Mucosa of rectum (tissue), 2 donors: ENCODE measurements around the gene SCLT1.

Experiments
- H3K27ac ChIP-seq, 2 donors: one replicate each; pipeline ENCODE4 v1.7.0; 2013; ENCODE audit warnings: inconsistent platforms in 2 of 2, low read depth in 2 of 2, low read length in 2 of 2
- H3K27me3 ChIP-seq, 2 donors: one replicate each; pipeline ENCODE4 v1.7.0; 2013; ENCODE audit warnings: low read length in 2 of 2; ENCODE audit not compliant: control insufficient read depth in 2 of 2, insufficient read depth in 2 of 2
- H3K36me3 ChIP-seq, 2 donors: one replicate each; pipeline ENCODE4 v1.7.0; 2013; ENCODE audit warnings: low read length in 2 of 2; ENCODE audit not compliant: control insufficient read depth in 2 of 2, insufficient read depth in 2 of 2
- H3K4me1 ChIP-seq, 2 donors: one replicate each; pipeline ENCODE4 v1.7.0; 2013; ENCODE audit warnings: low read length in 2 of 2, mild to moderate bottlenecking in 1 of 2; ENCODE audit not compliant: control insufficient read depth in 2 of 2, insufficient read depth in 2 of 2
- H3K4me3 ChIP-seq, 2 donors: one replicate each; pipeline ENCODE4 v1.7.0; 2013; ENCODE audit warnings: low read length in 2 of 2
- H3K9ac ChIP-seq, 2 donors: one replicate each; pipeline ENCODE4 v1.7.0; 2013; ENCODE audit warnings: low read length in 2 of 2, low read depth in 1 of 2, mild to moderate bottlenecking in 1 of 2
- H3K9me3 ChIP-seq, 2 donors: one replicate each; pipeline ENCODE4 v1.7.0; 2013; ENCODE audit warnings: low read length in 2 of 2; ENCODE audit not compliant: control insufficient read depth in 2 of 2
- donor health status: healthy.
- donor health status: Normal muscosa, but diverticular disease.

SCLT1 gene

DNA sequence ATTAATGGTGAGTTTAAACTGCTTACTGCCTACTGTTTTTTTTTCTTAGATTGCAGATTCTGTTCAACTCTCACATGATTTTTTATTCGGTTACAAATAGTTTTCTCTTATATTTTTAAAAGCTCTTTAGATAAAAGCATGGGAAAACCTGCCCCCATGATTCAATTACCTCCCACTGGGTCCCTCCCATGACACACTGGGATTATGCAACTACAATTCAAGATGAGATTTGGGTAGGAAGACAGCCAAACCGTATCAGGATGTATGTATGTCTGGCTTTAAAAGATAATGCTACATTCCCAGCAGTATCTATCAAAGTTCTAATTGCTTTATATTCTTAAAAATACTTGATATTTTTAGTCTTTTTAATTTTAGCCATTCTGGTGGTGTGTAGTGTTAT lies 152.4 kb downstream of the SCLT1 start:
- no peaks in the 10 kb centered on the region for H3K27me3 ChIP-seq
- no peak overlapping the region for H3K27ac ChIP-seq
- peaks cover 3 to 7% of the 10 kb centered on the region in 2 donors for H3K36me3 ChIP-seq
- no peak overlapping the region for H3K4me3 ChIP-seq
- no peaks in the 10 kb centered on the region for H3K4me1 ChIP-seq
- H3K9me3 ChIP-seq = no peaks in the 10 kb centered on the region
- no peak overlapping the region for H3K9ac ChIP-seq

- Histone ChIP-seq H3K9ac (no peak overlapping the region), H3K36me3 (no peaks in the 10 kb centered on the region), H3K9me3 (no peaks in the 10 kb centered on the region), H3K4me3 (no peak overlapping the region), H3K27ac (no peak overlapping the region), H3K27me3 (no peaks in the 10 kb centered on the region), H3K4me1 (no peaks in the 10 kb centered on the region)
Observed at GRCh38 chr4:128930051-128930450, 163.3 kb downstream of the SCLT1 start.

- Histone ChIP-seq H3K4me3 (no peak overlapping the region), H3K36me3 (no peaks in the 10 kb centered on the region), H3K9me3 (no peaks in the 10 kb centered on the region), H3K27me3 (no peaks in the 10 kb centered on the region), H3K9ac (no peak overlapping the region), H3K4me1 (no peaks in the 10 kb centered on the region), H3K27ac (no peak overlapping the region)
Observed at GRCh38 chr4:128924951-128925350, 168.4 kb downstream of the SCLT1 start.

GRCh38 chr4:128921954-128922353 lies 171.4 kb downstream of the SCLT1 start:
- H3K4me3 ChIP-seq = no peak overlapping the region
- H3K36me3 ChIP-seq = no peaks in the 10 kb centered on the region
- H3K9ac ChIP-seq = no peak overlapping the region
- H3K27me3 ChIP-seq = no peaks in the 10 kb centered on the region
- no peak overlapping the region for H3K27ac ChIP-seq
- H3K9me3 ChIP-seq = no peaks in the 10 kb centered on the region
- H3K4me1 ChIP-seq = no peaks in the 10 kb centered on the region

GRCh38 chr4:128917781-128918180 lies 175.6 kb downstream of the SCLT1 start:
- no peaks in the 10 kb centered on the region for H3K27me3 ChIP-seq
- no peak overlapping the region for H3K9ac ChIP-seq
- H3K4me3 ChIP-seq = no peak overlapping the region
- no peak overlapping the region for H3K27ac ChIP-seq
- H3K4me1 ChIP-seq = no peaks in the 10 kb centered on the region
- H3K9me3 ChIP-seq = no peaks in the 10 kb centered on the region
- H3K36me3 ChIP-seq = no peaks in the 10 kb centered on the region

GRCh38 chr4:128916832-128917231 lies 176.5 kb downstream of the SCLT1 start:
- H3K4me3 ChIP-seq = no peak overlapping the region
- no peaks in the 10 kb centered on the region for H3K27me3 ChIP-seq
- H3K36me3 ChIP-seq = no peaks in the 10 kb centered on the region
- no peaks in the 10 kb centered on the region for H3K4me1 ChIP-seq
- H3K9me3 ChIP-seq = no peaks in the 10 kb centered on the region
- peak overlapping the region in 1 of 2 donors; percentile 53 for H3K27ac ChIP-seq
- no peak overlapping the region for H3K9ac ChIP-seq

- no peaks in the 10 kb centered on the region for H3K4me1 ChIP-seq
- no peaks in the 10 kb centered on the region for H3K9me3 ChIP-seq
- no peak overlapping the region for H3K9ac ChIP-seq
- no peak overlapping the region for H3K4me3 ChIP-seq
- no peaks in the 10 kb centered on the region for H3K27me3 ChIP-seq
- H3K27ac ChIP-seq = no peak overlapping the region
- H3K36me3 ChIP-seq = no peaks in the 10 kb centered on the region
Observed at GRCh38 chr4:128915544-128915943, 177.8 kb downstream of the SCLT1 start.

GRCh38 chr4:128913228-128913627 lies 180.1 kb downstream of the SCLT1 start:
- H3K27ac ChIP-seq = no peak overlapping the region
- no peak overlapping the region for H3K9ac ChIP-seq
- H3K4me1 ChIP-seq = no peaks in the 10 kb centered on the region
- H3K27me3 ChIP-seq = no peaks in the 10 kb centered on the region
- no peaks in the 10 kb centered on the region for H3K36me3 ChIP-seq
- no peak overlapping the region for H3K4me3 ChIP-seq
- no peaks in the 10 kb centered on the region for H3K9me3 ChIP-seq

DNA sequence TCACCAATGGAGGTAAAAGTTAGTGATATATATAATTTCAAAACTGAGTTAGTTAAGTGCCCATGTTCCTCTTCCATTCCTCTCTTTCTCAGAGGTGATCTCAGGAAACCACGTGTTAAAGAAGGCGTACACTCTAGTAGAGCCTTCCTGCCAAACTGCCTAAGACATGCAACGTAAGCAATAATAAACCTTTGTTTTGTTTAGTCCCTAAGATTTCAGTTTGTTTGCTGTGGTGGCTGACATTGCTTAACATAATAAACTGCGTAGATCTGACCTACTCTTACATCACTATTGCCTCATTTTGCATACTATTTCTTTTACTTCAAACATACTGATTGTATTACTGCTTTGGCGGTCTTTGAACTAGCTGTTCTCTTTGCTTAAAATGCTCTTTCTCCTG lies 184.6 kb downstream of the SCLT1 start:
- Histone ChIP-seq H3K27ac (no peak overlapping the region), H3K9me3 (no peaks in the 10 kb centered on the region), H3K36me3 (no peaks in the 10 kb centered on the region), H3K4me3 (no peak overlapping the region), H3K4me1 (no peaks in the 10 kb centered on the region), H3K27me3 (no peaks in the 10 kb centered on the region), H3K9ac (no peak overlapping the region)

GRCh38 chr4:128907981-128908380 lies 185.4 kb downstream of the SCLT1 start:
- no peaks in the 10 kb centered on the region for H3K27me3 ChIP-seq
- H3K27ac ChIP-seq = no peak overlapping the region
- no peak overlapping the region for H3K4me3 ChIP-seq
- H3K4me1 ChIP-seq = no peaks in the 10 kb centered on the region
- H3K9ac ChIP-seq = no peak overlapping the region
- no peaks in the 10 kb centered on the region for H3K36me3 ChIP-seq
- no peaks in the 10 kb centered on the region for H3K9me3 ChIP-seq

DNA sequence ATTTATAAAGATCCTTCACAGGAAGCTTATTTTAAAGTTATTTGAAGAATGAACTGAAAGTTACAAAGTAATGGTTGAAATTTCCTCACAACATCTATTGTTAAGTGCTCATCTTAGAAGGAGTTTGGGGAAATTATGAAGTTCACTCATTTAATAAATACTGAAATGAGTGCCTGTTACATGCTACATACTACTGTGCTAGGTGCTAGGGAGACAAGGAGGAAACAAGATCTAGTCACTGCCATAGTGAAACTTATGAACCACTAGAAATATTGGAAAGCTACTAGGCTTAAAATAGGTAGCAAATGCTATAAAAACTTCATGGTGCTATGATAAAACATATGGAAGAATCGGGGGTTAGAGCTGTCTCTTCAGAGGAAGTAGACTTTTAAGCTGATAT lies 186.8 kb downstream of the SCLT1 start:
- H3K4me1 ChIP-seq = no peaks in the 10 kb centered on the region
- H3K27me3 ChIP-seq = no peaks in the 10 kb centered on the region
- no peaks in the 10 kb centered on the region for H3K9me3 ChIP-seq
- H3K36me3 ChIP-seq = no peaks in the 10 kb centered on the region
- no peak overlapping the region for H3K9ac ChIP-seq
- H3K27ac ChIP-seq = no peak overlapping the region
- H3K4me3 ChIP-seq = no peak overlapping the region
